GM12864 (cell line): ENCODE measurements around the gene TNC.

Source experiments
- DNase-seq: peaks from one replicate; pipeline ENCODE4 v3.0.0-alpha.2; 2011; ENCODE audit warnings: low read depth
- H3K4me3 ChIP-seq: 2 replicates; pipeline ENCODE4 v1.5.1; 2011; ENCODE audit warnings: mild to moderate bottlenecking, low read depth, low read length, control low read depth
- TF ChIP-seq, protein P1 (sequence below): IDR thresholded peaks from 2 replicates; pipeline ENCODE4 v1.5.1; 2011; ENCODE audit warnings: low read depth, mild to moderate bottlenecking, moderate library complexity, low read length, control low read depth, inconsistent platforms; ENCODE audit errors: missing control alignments

The TNC gene

GRCh38 chr9:115093520-115093919 lies 24.4 kb downstream of the TNC start:
- no peak overlapping the region for H3K4me3 ChIP-seq
- DNase-seq: no peak
- TF ChIP-seq, protein P1, sequence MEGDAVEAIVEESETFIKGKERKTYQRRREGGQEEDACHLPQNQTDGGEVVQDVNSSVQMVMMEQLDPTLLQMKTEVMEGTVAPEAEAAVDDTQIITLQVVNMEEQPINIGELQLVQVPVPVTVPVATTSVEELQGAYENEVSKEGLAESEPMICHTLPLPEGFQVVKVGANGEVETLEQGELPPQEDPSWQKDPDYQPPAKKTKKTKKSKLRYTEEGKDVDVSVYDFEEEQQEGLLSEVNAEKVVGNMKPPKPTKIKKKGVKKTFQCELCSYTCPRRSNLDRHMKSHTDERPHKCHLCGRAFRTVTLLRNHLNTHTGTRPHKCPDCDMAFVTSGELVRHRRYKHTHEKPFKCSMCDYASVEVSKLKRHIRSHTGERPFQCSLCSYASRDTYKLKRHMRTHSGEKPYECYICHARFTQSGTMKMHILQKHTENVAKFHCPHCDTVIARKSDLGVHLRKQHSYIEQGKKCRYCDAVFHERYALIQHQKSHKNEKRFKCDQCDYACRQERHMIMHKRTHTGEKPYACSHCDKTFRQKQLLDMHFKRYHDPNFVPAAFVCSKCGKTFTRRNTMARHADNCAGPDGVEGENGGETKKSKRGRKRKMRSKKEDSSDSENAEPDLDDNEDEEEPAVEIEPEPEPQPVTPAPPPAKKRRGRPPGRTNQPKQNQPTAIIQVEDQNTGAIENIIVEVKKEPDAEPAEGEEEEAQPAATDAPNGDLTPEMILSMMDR: no peak

GRCh38 chr9:115090486-115090885 lies 27.5 kb downstream of the TNC start:
- DNase-seq: no peak
- TF ChIP-seq, protein P1: no peak
- no peak overlapping the region for H3K4me3 ChIP-seq

GRCh38 chr9:115088860-115089259 lies 29.1 kb downstream of the TNC start:
- no peak for DNase-seq
- TF ChIP-seq, protein P1: no peak
- H3K4me3 ChIP-seq: no peak overlapping the region

DNA sequence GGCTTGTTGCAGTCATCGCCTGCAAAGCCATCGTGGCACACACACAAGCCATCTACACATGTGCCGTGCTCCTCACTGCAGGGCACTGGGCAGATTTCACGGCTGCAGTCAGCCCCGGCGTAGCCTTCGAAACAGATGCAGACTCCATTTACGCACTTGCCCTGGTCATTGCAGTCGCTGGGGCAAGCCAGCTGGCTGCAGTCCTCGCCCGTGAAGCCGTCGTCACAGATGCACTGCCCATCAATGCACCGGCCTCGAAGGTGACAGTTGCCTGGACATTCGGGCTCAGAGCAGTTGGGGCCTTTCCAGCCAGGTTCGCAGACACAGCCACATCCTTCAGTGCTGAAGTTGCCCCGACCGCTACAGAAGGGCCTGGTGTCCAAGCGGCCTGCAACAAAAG lies 31.1 kb downstream of the TNC start:
- TF ChIP-seq, protein P1: no peak
- no peak overlapping the region for H3K4me3 ChIP-seq
- DNase-seq: no peak

GRCh38 chr9:115086461-115086860 lies 31.5 kb downstream of the TNC start:
- TF ChIP-seq, protein P1: no peak
- H3K4me3 ChIP-seq: no peak overlapping the region
- DNase-seq: no peak

DNA sequence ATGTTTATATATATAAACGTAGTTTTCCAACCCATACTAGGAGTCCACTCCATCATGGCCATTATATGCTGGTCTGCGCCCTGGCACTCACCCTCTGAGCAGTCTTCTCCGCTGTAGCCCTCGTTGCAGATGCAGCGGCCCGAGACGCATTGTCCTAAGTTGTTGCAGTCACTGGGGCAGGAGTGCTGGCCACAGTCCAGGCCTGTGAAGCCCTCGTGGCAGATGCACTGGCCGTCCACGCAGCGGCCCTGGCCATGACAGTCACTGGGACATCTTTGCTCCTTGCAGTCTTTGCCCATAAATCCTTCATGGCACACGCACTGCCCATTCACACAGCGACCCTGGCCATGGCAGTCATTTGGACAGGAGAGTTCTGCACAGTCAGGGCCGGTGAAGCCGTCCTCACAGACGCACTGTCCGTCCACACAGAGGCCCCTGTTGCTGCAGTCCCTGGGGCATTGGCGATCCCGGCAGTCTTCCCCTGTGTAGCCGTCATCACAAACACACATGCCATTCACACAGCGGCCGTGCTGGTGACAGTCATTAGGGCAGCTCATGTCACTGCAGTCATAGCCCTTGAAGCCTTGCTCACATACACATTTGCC lies 32.1 kb downstream of the TNC start:
- no peak overlapping the region for H3K4me3 ChIP-seq
- TF ChIP-seq, protein P1: no peak
- DNase-seq: no peak

DNA sequence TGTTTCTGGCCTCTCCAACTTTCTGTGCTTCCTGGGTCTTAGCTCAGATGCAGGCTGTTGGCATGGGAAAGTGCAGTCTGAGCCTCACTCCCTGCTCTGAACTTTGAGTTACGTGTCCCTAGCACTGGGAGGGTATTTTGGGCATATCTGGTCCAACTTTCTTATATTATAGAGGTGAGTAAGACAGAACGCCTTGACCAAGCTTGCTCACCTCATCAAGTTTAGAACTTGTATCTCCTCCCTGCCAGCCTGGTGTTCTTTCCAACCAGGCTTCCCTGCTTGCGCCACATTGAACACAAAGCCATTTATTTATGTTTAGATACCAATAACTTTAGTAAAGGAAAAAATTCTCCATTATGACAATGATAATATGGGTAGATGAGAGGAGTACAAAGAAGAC lies 33.2 kb downstream of the TNC start:
- DNase-seq: no peak
- no peak overlapping the region for H3K4me3 ChIP-seq
- TF ChIP-seq, protein P1: no peak
